A549 (cell line): ENCODE data around the gene ATG101. TPM values are rescaled to one million over a fixed set of nuclear protein-coding genes. Genes with fewer than 3 reads are reported as not detected.

Experiments used
- ATAC-seq, 2 experiments: fragments of 200-7000 bp in 1 of 2; fragments of >200 bp in 1 of 2; cut with Nextera tagmentation in 1 of 2; cut with Tn5 transposase in 1 of 2; 3 replicates each; pipeline versions ENCODE4 v1.8.0 to v1.9.1; 2018 to 2020; ENCODE audit warnings: mild to moderate bottlenecking in 1 of 2, moderate library complexity in 1 of 2
- CTCF ChIA-PET: fragments of 300-600 bp; sonication (Branson Sonifier 250); formaldehyde crosslinking; extraction: SDS; loops from one replicate; lab custom pipeline; 2021; ENCODE audit warnings: antibody characterized with exemption, inconsistent platforms; lab: Yijun Ruan, JAX
- POLR2A ChIA-PET: fragments of 350-600 bp; formaldehyde crosslinking; extraction: SDS; loops from one replicate; lab custom pipeline; 2021; ENCODE audit warnings: antibody characterized with exemption, inconsistent platforms; lab: Yijun Ruan, JAX
- DNase-seq, 2 experiments: peaks; one replicate each; pipeline versions ENCODE4 v3.0.0 to v3.0.0-alpha.2; 2011 to 2016; ENCODE audit warnings: low read depth in 1 of 2, low spot score in 1 of 2
- FAIRE-seq: peaks from 2 replicates; lab custom pipeline; 2011; peaks lifted over from hg19 to GRCh38; lab: Jason Lieb, UNC
- H3K27ac ChIP-seq, 2 experiments: fragments of >200 bp; sonication (Bioruptor Twin); formaldehyde crosslinking; 3 replicates each; pipeline ENCODE4 v1.5.1; 2016 to 2017
- H3K4me1 ChIP-seq: fragments of >200 bp; sonication (Bioruptor Twin); formaldehyde crosslinking; 3 replicates; pipeline ENCODE4 v1.6.1; 2016
- H3K4me2 ChIP-seq: fragments of >200 bp; sonication (Bioruptor Twin); formaldehyde crosslinking; 3 replicates; pipeline ENCODE4 v1.6.1; 2016
- H3K4me3 ChIP-seq: fragments of >200 bp; sonication (Bioruptor Twin); formaldehyde crosslinking; 3 replicates; pipeline ENCODE4 v1.5.1; 2016
- H3K9me3 ChIP-seq: fragments of >200 bp; sonication (Bioruptor Twin); formaldehyde crosslinking; 3 replicates; pipeline ENCODE4 v1.6.1; 2016
- BHLHE40 ChIP-seq: IDR thresholded peaks from 2 replicates; pipeline ENCODE4 v1.6.1; 2012; ENCODE audit warnings: low read depth, low read length, inconsistent platforms
- CEBPB ChIP-seq, 2 experiments: fragments of >200 bp in 1 of 2; sonication (Bioruptor Twin) in 1 of 2; formaldehyde crosslinking in 1 of 2; IDR thresholded peaks; 2 replicates each; pipeline ENCODE4 v1.6.1; 2012 to 2016
- CHD4 ChIP-seq: fragments of 200-600 bp; sonication (generic); IDR thresholded peaks from 2 replicates; pipeline ENCODE4 v1.6.1; 2016; ENCODE audit warnings: antibody characterized with exemption, mild to moderate bottlenecking, borderline replicate concordance
- EHMT2 ChIP-seq: fragments of 200-600 bp; sonication (generic); IDR thresholded peaks from 2 replicates; pipeline ENCODE4 v1.6.1; 2016; ENCODE audit warnings: antibody characterized with exemption, low read depth, mild to moderate bottlenecking, moderate library complexity
- EP300 ChIP-seq, 2 experiments: fragments of >200 bp; sonication (Bioruptor Twin); formaldehyde crosslinking; IDR thresholded peaks; 2 replicates in 1 of 2; 3 replicates in 1 of 2; pipeline ENCODE4 v1.6.1; 2016 to 2017
- FOSB ChIP-seq: fragments of 250-450 bp; sonication (Bioruptor Pico); IDR thresholded peaks from 2 replicates; pipeline ENCODE4 v1.5.0; 2020; ENCODE audit warnings: mild to moderate bottlenecking, moderate library complexity
- FOXS1 ChIP-seq: fragments of 250-450 bp; sonication (Bioruptor Pico); IDR thresholded peaks from 2 replicates; pipeline ENCODE4 v1.5.0; 2020; ENCODE audit warnings: mild to moderate bottlenecking, moderate library complexity
- HOXB5 ChIP-seq: fragments of 250-450 bp; sonication (Bioruptor Pico); IDR thresholded peaks from 2 replicates; pipeline ENCODE4 v1.5.0; 2020; ENCODE audit warnings: mild to moderate bottlenecking, moderate library complexity
- JUN ChIP-seq, 2 experiments: fragments of >200 bp; sonication (Bioruptor Twin); formaldehyde crosslinking; IDR thresholded peaks; 2 replicates in 1 of 2; 3 replicates in 1 of 2; pipeline ENCODE4 v1.6.1; 2016 to 2017
- KDM1A ChIP-seq: fragments of 200-600 bp; sonication (generic); IDR thresholded peaks from 2 replicates; pipeline ENCODE4 v1.6.1; 2016; ENCODE audit warnings: low read depth, mild to moderate bottlenecking
- KDM5A ChIP-seq: fragments of 200-600 bp; sonication (generic); IDR thresholded peaks from 2 replicates; pipeline ENCODE4 v1.6.1; 2016; ENCODE audit warnings: antibody characterized with exemption, mild to moderate bottlenecking
- NFE2L2 ChIP-seq: fragments of 150-350 bp; conservative IDR thresholded peaks from 2 replicates; pipeline ENCODE4 v1.6.1; 2014; ENCODE audit warnings: low read length
- NR3C1 ChIP-seq: fragments of >200 bp; sonication (Bioruptor Twin); formaldehyde crosslinking; IDR thresholded peaks from 3 replicates; pipeline ENCODE4 v1.6.1; 2017
- PHF8 ChIP-seq: fragments of 200-600 bp; sonication (generic); IDR thresholded peaks from 2 replicates; pipeline ENCODE4 v1.6.1; 2016; ENCODE audit warnings: low read depth, mild to moderate bottlenecking, antibody characterized with exemption, moderate library complexity, borderline replicate concordance
- POLR2A ChIP-seq: IDR thresholded peaks from 2 replicates; pipeline ENCODE4 v1.6.1; 2012; ENCODE audit warnings: mild to moderate bottlenecking, low read length
- POLR2AphosphoS2 ChIP-seq: conservative IDR thresholded peaks from 2 replicates; pipeline ENCODE4 v1.6.1; 2012; ENCODE audit warnings: low read length, improper control_type of control experiment, inconsistent platforms
- RFX5 ChIP-seq: fragments of 450-650 bp; IDR thresholded peaks from 2 replicates; pipeline ENCODE4 v1.7.1; 2014; ENCODE audit warnings: antibody characterized with exemption, mild to moderate bottlenecking, moderate library complexity
- SMC3 ChIP-seq: fragments of >200 bp; sonication (Bioruptor Twin); formaldehyde crosslinking; IDR thresholded peaks from 3 replicates; pipeline ENCODE4 v1.6.1; 2018; ENCODE audit warnings: inconsistent platforms
- SREBF2 ChIP-seq: fragments of 450-650 bp; IDR thresholded peaks from 2 replicates; pipeline ENCODE4 v1.6.1; 2014; ENCODE audit warnings: mild to moderate bottlenecking, moderate library complexity
- ZC3H11A ChIP-seq: fragments of 450-650 bp; IDR thresholded peaks from 2 replicates; pipeline ENCODE4 v1.6.1; 2014; ENCODE audit warnings: antibody characterized with exemption, mild to moderate bottlenecking
- ZFP36 ChIP-seq: fragments of 450-650 bp; IDR thresholded peaks from 2 replicates; pipeline ENCODE4 v1.6.1; 2014; ENCODE audit warnings: borderline replicate concordance; ENCODE audit not compliant: partially characterized antibody
- ZNF302 ChIP-seq: fragments of 250-450 bp; sonication (Bioruptor Pico); IDR thresholded peaks from 2 replicates; pipeline ENCODE4 v1.9.0; 2021; ENCODE audit warnings: inconsistent platforms, mild to moderate bottlenecking, moderate library complexity
- WGBS: methylation state at CpG from one replicate; pipeline ENCODE4 v1.1.6; 2017; ENCODE audit errors: missing lambda C conversion rate; 5-methylcytosine and 5-hydroxymethylcytosine counted together
- polyA plus RNA-seq, 4 experiments: library from polyadenylated mRNA; depleted of rRNA in 3 of 4; stranded (reverse); fragments of >200 nt; fragmentation: RNase III in 1 of 4; extraction: RNeasy Plus Mini Kit Qiagen cat#74134 plus additional on column Dnase treatment in 1 of 4; gene quantifications; 2 replicates in 3 of 4; 3 replicates in 1 of 4; pipeline ENCODE4 v1.2.3, GENCODE V29; 2011 to 2017
- TF ChIP-seq, protein P1 (sequence below): fragments of 200-600 bp; sonication (generic); IDR thresholded peaks from 2 replicates; pipeline ENCODE4 v1.6.1; 2016; ENCODE audit warnings: antibody characterized with exemption, mild to moderate bottlenecking, moderate library complexity
- TF ChIP-seq, protein P2 (sequence below): IDR thresholded peaks from 2 replicates; pipeline ENCODE4 v1.6.1; 2012
- TF ChIP-seq, protein P3 (sequence below): fragments of >200 bp; sonication (Bioruptor Twin); formaldehyde crosslinking; IDR thresholded peaks from 3 replicates; pipeline ENCODE4 v1.6.1; 2016
- TF ChIP-seq, protein P4 (sequence below): fragments of 150-350 bp; IDR thresholded peaks from 2 replicates; pipeline ENCODE4 v1.6.1; 2014; ENCODE audit warnings: low read depth, mild to moderate bottlenecking, low read length

ATG101 gene
- polyA plus RNA-seq, 2 of the 4 experiments (the other 2 are of a cell fraction), result 87.9 to 141 TPM

DNA sequence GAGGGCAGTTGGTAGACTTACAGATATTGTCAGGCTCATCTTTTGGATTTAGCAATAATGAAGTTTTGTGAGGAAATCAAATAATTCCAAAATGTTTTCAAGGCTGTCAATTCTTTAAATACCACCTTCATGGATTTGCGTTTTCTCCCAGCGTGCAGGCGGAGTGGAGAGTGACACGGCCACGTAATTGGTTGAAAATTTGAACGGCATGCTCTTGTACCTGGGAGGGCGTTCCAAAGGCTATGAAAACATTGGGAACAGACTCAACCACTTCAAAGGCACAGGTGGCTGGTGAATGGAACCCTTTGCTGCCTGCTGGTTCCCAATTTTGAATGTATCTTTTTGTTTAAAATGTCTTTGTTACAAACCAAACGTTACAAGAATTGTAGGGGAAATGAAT is 22.1 kb downstream of the ATG101 start:
- no peaks in the 10 kb centered on the region for H3K4me1 ChIP-seq
- FAIRE-seq (no peak), ATAC-seq (no peak), DNase-seq (no peak)
- CTCF ChIA-PET, result interaction anchor here (1.1 to 42.5 kb wide), 10 partner anchors 9 to 107 kb away, joined by 3 to 1730 read pairs (median 4); no protein-coding TSS in a partner anchor
- POLR2A ChIA-PET, result interaction anchor here (0.6 kb wide), 1 partner anchor 8 kb away, joined by 4 read pairs; no protein-coding TSS in a partner anchor
- TF ChIP-seq CEBPB (IDR thresholded peaks at IDR 0.05) (no peak), ZNF302 (CRISPR knock-in tag) (no peak), HOXB5 (CRISPR knock-in tag) (no peak), KDM1A (no peak), POLR2AphosphoS2 (no peak)
- TF ChIP-seq, protein P1, sequence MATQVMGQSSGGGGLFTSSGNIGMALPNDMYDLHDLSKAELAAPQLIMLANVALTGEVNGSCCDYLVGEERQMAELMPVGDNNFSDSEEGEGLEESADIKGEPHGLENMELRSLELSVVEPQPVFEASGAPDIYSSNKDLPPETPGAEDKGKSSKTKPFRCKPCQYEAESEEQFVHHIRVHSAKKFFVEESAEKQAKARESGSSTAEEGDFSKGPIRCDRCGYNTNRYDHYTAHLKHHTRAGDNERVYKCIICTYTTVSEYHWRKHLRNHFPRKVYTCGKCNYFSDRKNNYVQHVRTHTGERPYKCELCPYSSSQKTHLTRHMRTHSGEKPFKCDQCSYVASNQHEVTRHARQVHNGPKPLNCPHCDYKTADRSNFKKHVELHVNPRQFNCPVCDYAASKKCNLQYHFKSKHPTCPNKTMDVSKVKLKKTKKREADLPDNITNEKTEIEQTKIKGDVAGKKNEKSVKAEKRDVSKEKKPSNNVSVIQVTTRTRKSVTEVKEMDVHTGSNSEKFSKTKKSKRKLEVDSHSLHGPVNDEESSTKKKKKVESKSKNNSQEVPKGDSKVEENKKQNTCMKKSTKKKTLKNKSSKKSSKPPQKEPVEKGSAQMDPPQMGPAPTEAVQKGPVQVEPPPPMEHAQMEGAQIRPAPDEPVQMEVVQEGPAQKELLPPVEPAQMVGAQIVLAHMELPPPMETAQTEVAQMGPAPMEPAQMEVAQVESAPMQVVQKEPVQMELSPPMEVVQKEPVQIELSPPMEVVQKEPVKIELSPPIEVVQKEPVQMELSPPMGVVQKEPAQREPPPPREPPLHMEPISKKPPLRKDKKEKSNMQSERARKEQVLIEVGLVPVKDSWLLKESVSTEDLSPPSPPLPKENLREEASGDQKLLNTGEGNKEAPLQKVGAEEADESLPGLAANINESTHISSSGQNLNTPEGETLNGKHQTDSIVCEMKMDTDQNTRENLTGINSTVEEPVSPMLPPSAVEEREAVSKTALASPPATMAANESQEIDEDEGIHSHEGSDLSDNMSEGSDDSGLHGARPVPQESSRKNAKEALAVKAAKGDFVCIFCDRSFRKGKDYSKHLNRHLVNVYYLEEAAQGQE, result no peak
- WGBS, result 10% methylated on average over 8 of the region's 8 CpGs
- H3K9me3 ChIP-seq, result no peaks in the 10 kb centered on the region; the same call in 2 of the 3 replicates
- no peak overlapping the region for H3K27ac ChIP-seq
- H3K4me3 ChIP-seq, result no peak overlapping the region
- 0 out of 3 replicates have a peak overlapping the region, but pooled peaks have one; percentile 16 for H3K4me2 ChIP-seq

DNA sequence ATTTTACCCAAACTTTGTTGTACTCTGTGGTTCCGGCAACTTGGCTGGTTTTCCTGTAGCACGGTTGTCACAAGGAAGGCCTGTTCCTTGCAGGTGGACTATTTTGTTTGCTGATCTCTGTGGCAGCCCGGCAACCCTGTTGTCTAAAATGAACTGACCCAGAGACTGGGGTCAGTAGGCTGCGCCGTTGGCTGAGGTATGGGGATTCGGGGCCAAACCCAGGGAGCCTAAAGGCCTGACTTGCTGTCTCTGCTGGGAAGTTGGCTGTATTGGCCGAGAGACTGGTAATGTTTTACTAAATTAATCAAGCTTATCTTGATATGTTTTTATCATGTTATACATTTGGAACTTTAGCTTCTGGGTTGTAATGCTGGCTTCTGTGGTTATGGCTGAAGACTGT is 23.6 kb downstream of the ATG101 start:
- FAIRE-seq (no peak), ATAC-seq (no peak; a peak in 1 of 6 replicates), DNase-seq (no peak)
- WGBS, result 59% methylated on average over 7 of the region's 7 CpGs
- Histone ChIP-seq H3K4me1 (no peaks in the 10 kb centered on the region), H3K9me3 (no peaks in the 10 kb centered on the region; the same call in 2 of the 3 replicates), H3K4me3 (no peak overlapping the region), H3K4me2 (no peak overlapping the region), H3K27ac (no peak overlapping the region)
- CTCF ChIA-PET, result interaction anchor here (1.0 to 2.1 kb wide), 8 partner anchors 10 to 89 kb away, joined by 3 to 16 read pairs (median 4); no protein-coding TSS in a partner anchor
- TF ChIP-seq ZC3H11A (no peak), EHMT2 (no peak), POLR2A (no peak), NFE2L2 (no peak), BHLHE40 (no peak), RFX5 (no peak), SREBF2 (no peak), CHD4 (no peak)
- TF ChIP-seq, protein P2, sequence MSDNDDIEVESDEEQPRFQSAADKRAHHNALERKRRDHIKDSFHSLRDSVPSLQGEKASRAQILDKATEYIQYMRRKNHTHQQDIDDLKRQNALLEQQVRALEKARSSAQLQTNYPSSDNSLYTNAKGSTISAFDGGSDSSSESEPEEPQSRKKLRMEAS, result no peak
- POLR2A ChIA-PET, result no interaction called here

DNA sequence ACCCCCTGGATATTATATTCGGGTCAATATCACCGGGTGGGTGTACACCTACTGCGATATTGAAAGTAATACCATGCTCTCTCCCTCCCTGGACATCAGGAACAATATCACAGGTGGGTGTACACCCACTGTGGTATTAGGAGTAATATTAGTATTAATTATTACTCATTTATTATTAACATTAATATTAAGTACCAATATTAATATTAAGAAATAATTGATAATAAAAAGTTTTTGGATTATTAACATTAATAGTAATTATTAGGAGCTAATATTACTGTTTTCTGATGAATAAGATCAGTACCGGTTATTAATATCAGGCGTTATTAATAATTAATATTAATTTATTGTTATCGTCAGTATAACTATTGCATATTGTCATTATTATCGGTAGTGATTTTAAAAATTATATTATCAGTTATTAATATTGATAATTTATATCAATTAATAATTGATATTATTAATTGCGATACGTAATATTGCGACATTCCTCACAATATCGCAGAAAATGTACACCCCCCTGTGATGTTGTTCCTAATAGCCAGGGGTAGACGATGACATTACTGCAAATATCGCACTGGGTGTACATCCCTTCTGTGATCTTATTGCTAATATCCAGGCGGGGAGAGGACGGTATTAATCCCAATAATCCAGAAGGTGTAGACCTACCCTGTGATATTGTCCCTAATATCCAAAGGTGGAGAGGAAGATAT is 26.7 kb downstream of the ATG101 start:
- POLR2A ChIA-PET, result no interaction called here

More for the DNA sequence above, 26.7 kb downstream of the ATG101 start:
- Histone ChIP-seq H3K4me1 (no peaks in the 10 kb centered on the region), H3K4me3 (no peak overlapping the region), H3K9me3 (no peaks in the 10 kb centered on the region; the same call in 2 of the 3 replicates), H3K27ac (no peak overlapping the region), H3K4me2 (no peak overlapping the region)
- 66% methylated on average over 15 of the region's 15 CpGs for WGBS
- CTCF ChIA-PET, result no interaction called here
- ATAC-seq (no peak), DNase-seq (no peak), FAIRE-seq (no peak)
- no peak for TF ChIP-seq BHLHE40
- no peak for TF ChIP-seq SMC3
- no peak for TF ChIP-seq KDM5A
- TF ChIP-seq, protein P3, sequence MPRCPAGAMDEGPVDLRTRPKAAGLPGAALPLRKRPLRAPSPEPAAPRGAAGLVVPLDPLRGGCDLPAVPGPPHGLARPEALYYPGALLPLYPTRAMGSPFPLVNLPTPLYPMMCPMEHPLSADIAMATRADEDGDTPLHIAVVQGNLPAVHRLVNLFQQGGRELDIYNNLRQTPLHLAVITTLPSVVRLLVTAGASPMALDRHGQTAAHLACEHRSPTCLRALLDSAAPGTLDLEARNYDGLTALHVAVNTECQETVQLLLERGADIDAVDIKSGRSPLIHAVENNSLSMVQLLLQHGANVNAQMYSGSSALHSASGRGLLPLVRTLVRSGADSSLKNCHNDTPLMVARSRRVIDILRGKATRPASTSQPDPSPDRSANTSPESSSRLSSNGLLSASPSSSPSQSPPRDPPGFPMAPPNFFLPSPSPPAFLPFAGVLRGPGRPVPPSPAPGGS, result no peak
- TF ChIP-seq HOXB5 (CRISPR knock-in tag), result no peak
- TF ChIP-seq FOSB (CRISPR knock-in tag), result no peak
- no peak for TF ChIP-seq EHMT2
- no peak for TF ChIP-seq NFE2L2
- no peak for TF ChIP-seq ZFP36
- no peak for TF ChIP-seq PHF8
- no peak for TF ChIP-seq FOXS1
- TF ChIP-seq CHD4, result no peak
- TF ChIP-seq, protein P2, result no peak
- TF ChIP-seq EP300 (IDR thresholded peaks at IDR 0.05), result no peak
- no peak for TF ChIP-seq NR3C1
- TF ChIP-seq JUN (IDR thresholded peaks at IDR 0.05), result no peak
- no peak for TF ChIP-seq ZC3H11A
- TF ChIP-seq, protein P4, sequence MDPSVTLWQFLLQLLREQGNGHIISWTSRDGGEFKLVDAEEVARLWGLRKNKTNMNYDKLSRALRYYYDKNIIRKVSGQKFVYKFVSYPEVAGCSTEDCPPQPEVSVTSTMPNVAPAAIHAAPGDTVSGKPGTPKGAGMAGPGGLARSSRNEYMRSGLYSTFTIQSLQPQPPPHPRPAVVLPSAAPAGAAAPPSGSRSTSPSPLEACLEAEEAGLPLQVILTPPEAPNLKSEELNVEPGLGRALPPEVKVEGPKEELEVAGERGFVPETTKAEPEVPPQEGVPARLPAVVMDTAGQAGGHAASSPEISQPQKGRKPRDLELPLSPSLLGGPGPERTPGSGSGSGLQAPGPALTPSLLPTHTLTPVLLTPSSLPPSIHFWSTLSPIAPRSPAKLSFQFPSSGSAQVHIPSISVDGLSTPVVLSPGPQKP, result no peak
